SK-N-SH (cell line): ENCODE results near the gene OR13J1. TPM values are rescaled to one million over a fixed set of nuclear protein-coding genes. Genes with fewer than 3 reads are reported as not detected.

Experiments
- CTCF ChIA-PET: fragments of 300-600, 350-600 bp; formaldehyde crosslinking; extraction: SDS; loops from one replicate; lab custom pipeline; 2021; lab: Yijun Ruan, JAX
- POLR2A ChIA-PET: fragments of 350-600 bp; sonication (Branson Sonifier 250); formaldehyde crosslinking; extraction: SDS; loops from one replicate; lab custom pipeline; 2020; ENCODE audit warnings: antibody characterized with exemption, inconsistent platforms; lab: Yijun Ruan, JAX
- DNase-seq: peaks from one replicate; pipeline ENCODE4 v3.0.0; 2012
- H2AFZ ChIP-seq: fragments of 200-600 bp; sonication (generic); 2 replicates; pipeline ENCODE4 v1.8.1; 2016; ENCODE audit warnings: antibody characterized with exemption, mild to moderate bottlenecking, low read depth
- H3F3A ChIP-seq: fragments of 200-600 bp; sonication (generic); replicated peaks from 2 replicates; pipeline ENCODE3; 2016; ENCODE audit warnings: antibody characterized with exemption, mild to moderate bottlenecking; ENCODE audit not compliant: insufficient read depth
- H3K27ac ChIP-seq, 2 experiments: fragments of 200-500 bp in 1 of 2; fragments of 200-600 bp in 1 of 2; sonication (Bioruptor generic) in 1 of 2; sonication (generic), shearing (Covaris generic) in 1 of 2; 2 replicates each; pipeline versions ENCODE4 v1.5.1 to v1.6.1; 2014 to 2016; ENCODE audit warnings: low read depth in 2 of 2, inconsistent platforms in 1 of 2, low read length in 1 of 2, mild to moderate bottlenecking in 1 of 2, mixed read lengths in 1 of 2
- H3K27me3 ChIP-seq: fragments of 200-600 bp; sonication (generic), shearing (Covaris generic); 2 replicates; pipeline ENCODE4 v1.6.1; 2016; ENCODE audit warnings: mixed run types; ENCODE audit not compliant: insufficient read depth
- H3K36me3 ChIP-seq, 2 experiments: fragments of 200-500 bp in 1 of 2; fragments of 200-600 bp in 1 of 2; sonication (Bioruptor generic) in 1 of 2; sonication (generic) in 1 of 2; replicated peaks in 1 of 2; 2 replicates each; pipeline versions ENCODE3 to v1.5.1; 2014 to 2016; ENCODE audit warnings: low read length in 1 of 2, mild to moderate bottlenecking in 1 of 2; ENCODE audit not compliant: insufficient read depth in 2 of 2, control insufficient read depth in 1 of 2
- H3K4me1 ChIP-seq, 2 experiments: fragments of 200-500 bp in 1 of 2; fragments of 200-600 bp in 1 of 2; sonication (Bioruptor generic) in 1 of 2; sonication (generic), shearing (Covaris generic) in 1 of 2; 2 replicates each; pipeline versions ENCODE4 v1.5.1 to v1.6.1; 2014 to 2016; ENCODE audit warnings: low read depth in 1 of 2, low read length in 1 of 2, mixed run types in 1 of 2; ENCODE audit not compliant: insufficient read depth in 2 of 2, control insufficient read depth in 1 of 2
- H3K4me2 ChIP-seq: fragments of 200-600 bp; sonication (generic), shearing (Covaris generic); 2 replicates; pipeline ENCODE4 v1.6.1; 2017; ENCODE audit warnings: mixed run types
- H3K4me3 ChIP-seq, 2 experiments: fragments of 200-500 bp in 1 of 2; fragments of 200-600 bp in 1 of 2; sonication (Bioruptor generic) in 1 of 2; sonication (generic), shearing (Covaris generic) in 1 of 2; 2 replicates each; pipeline versions ENCODE4 v1.5.1 to v1.8.1; 2014 to 2016; ENCODE audit warnings: low read depth in 2 of 2, inconsistent platforms in 1 of 2, low read length in 1 of 2, mild to moderate bottlenecking in 1 of 2, mixed read lengths in 1 of 2, moderate library complexity in 1 of 2
- H3K79me2 ChIP-seq: fragments of 200-600 bp; sonication (generic); 2 replicates; pipeline ENCODE4 v1.8.1; 2017; ENCODE audit warnings: mild to moderate bottlenecking; ENCODE audit not compliant: insufficient read depth
- H3K9ac ChIP-seq: fragments of 200-600 bp; sonication (generic); 2 replicates; pipeline ENCODE4 v1.6.1; 2017; ENCODE audit warnings: mixed run types
- H3K9me2 ChIP-seq: fragments of 200-600 bp; sonication (generic); 2 replicates; pipeline ENCODE4 v1.6.1; 2017; ENCODE audit warnings: mixed run types
- H3K9me3 ChIP-seq: fragments of 200-600 bp; sonication (generic); 2 replicates; pipeline ENCODE4 v1.6.1; 2017; ENCODE audit warnings: mixed run types, mild to moderate bottlenecking, moderate library complexity
- H4K20me1 ChIP-seq: fragments of 200-600 bp; sonication (generic); 2 replicates; pipeline ENCODE4 v1.6.1; 2017; ENCODE audit warnings: mild to moderate bottlenecking, mixed run types; ENCODE audit not compliant: insufficient read depth
- CHD2 ChIP-seq: fragments of 150-350 bp; IDR thresholded peaks from 2 replicates; pipeline ENCODE4 v1.6.1; 2018; ENCODE audit warnings: low read length; ENCODE audit not compliant: partially characterized antibody
- CTCF ChIP-seq: fragments of 200-600 bp; sonication (generic); IDR thresholded peaks from 2 replicates; pipeline ENCODE4 v1.6.1; 2017; ENCODE audit warnings: antibody characterized with exemption, mild to moderate bottlenecking, moderate library complexity
- ELF1 ChIP-seq: IDR thresholded peaks from 2 replicates; pipeline ENCODE4 v1.4.0; 2012
- EP300 ChIP-seq, 2 experiments: IDR thresholded peaks; 2 replicates each; pipeline versions ENCODE4 v1.4.0 to v1.6.1; 2012; ENCODE audit warnings: borderline replicate concordance in 1 of 2, low read depth in 1 of 2, low read length in 1 of 2
- FOSL2 ChIP-seq: IDR thresholded peaks from 2 replicates; pipeline ENCODE4 v1.4.0; 2012; ENCODE audit warnings: low read depth, mild to moderate bottlenecking, moderate library complexity, borderline replicate concordance
- FOXJ3 ChIP-seq: sonication (generic); formaldehyde crosslinking; IDR thresholded peaks from 2 replicates; pipeline ENCODE4 v1.5.1; 2020; ENCODE audit warnings: mild to moderate bottlenecking, missing genetic modification reagents
- GATA2 ChIP-seq: sonication (generic); formaldehyde crosslinking; IDR thresholded peaks from 2 replicates; pipeline ENCODE4 v1.5.0; 2020; ENCODE audit warnings: mild to moderate bottlenecking, missing genetic modification reagents
- JUND ChIP-seq: IDR thresholded peaks from 2 replicates; pipeline ENCODE4 v1.4.0; 2012
- MAX ChIP-seq: IDR thresholded peaks from 2 replicates; pipeline ENCODE4 v1.4.0; 2012; ENCODE audit warnings: low read depth
- NFIC ChIP-seq: IDR thresholded peaks from 2 replicates; pipeline ENCODE4 v1.4.0; 2012; ENCODE audit warnings: borderline replicate concordance
- NRF1 ChIP-seq: IDR thresholded peaks from 2 replicates; pipeline ENCODE4 v1.6.1; 2012; ENCODE audit warnings: low read depth, mild to moderate bottlenecking, low read length
- POLR2AphosphoS5 ChIP-seq: IDR thresholded peaks from 2 replicates; pipeline ENCODE4 v1.6.1; 2012; ENCODE audit warnings: low read depth, low read length
- RCOR1 ChIP-seq: fragments of 150-350 bp; IDR thresholded peaks from 2 replicates; pipeline ENCODE4 v1.6.1; 2017; ENCODE audit warnings: antibody characterized with exemption, low read length
- REST ChIP-seq: IDR thresholded peaks from 2 replicates; pipeline ENCODE4 v1.6.1; 2012; ENCODE audit warnings: mild to moderate bottlenecking, low read depth, low read length, moderate library complexity
- TCF12 ChIP-seq: IDR thresholded peaks from 2 replicates; pipeline ENCODE4 v1.4.0; 2012
- TEAD4 ChIP-seq: IDR thresholded peaks from 2 replicates; pipeline ENCODE4 v1.4.0; 2012; ENCODE audit warnings: mild to moderate bottlenecking, borderline replicate concordance; ENCODE audit not compliant: insufficient read depth
- USF1 ChIP-seq: IDR thresholded peaks from 2 replicates; pipeline ENCODE4 v1.4.0; 2012; ENCODE audit warnings: low read depth, borderline replicate concordance
- USF2 ChIP-seq: fragments of 150-350 bp; IDR thresholded peaks from 2 replicates; pipeline ENCODE4 v1.6.1; 2017; ENCODE audit warnings: antibody characterized with exemption, low read length, low read depth, borderline replicate concordance
- YY1 ChIP-seq: IDR thresholded peaks from 2 replicates; pipeline ENCODE4 v1.4.0; 2012; ENCODE audit warnings: low read depth, mild to moderate bottlenecking
- WGBS: methylation state at CpG from one replicate; pipeline ENCODE4 v1.1.6; 2017; ENCODE audit warnings: low lambda C conversion rate; 5-methylcytosine and 5-hydroxymethylcytosine counted together
- polyA plus RNA-seq, 3 experiments: library from polyadenylated mRNA; depleted of rRNA; stranded (reverse); fragments of >200 nt; gene quantifications; 2 replicates each; pipeline ENCODE4 v1.2.3, GENCODE V29; 2012
- TF ChIP-seq, protein P1 (sequence below): fragments of 150-350 bp; IDR thresholded peaks from 2 replicates; pipeline ENCODE4 v1.6.1; 2016; ENCODE audit warnings: mild to moderate bottlenecking, low read depth, low read length

Gene OR13J1
- polyA plus RNA-seq, 1 of the 3 experiments (the other 2 are of a cell fraction): not detected

GRCh38 chr9:35856206-35856605, 14.0 kb downstream of the OR13J1 start:
- Histone ChIP-seq H3K79me2 (no peaks in the 10 kb centered on the region), H3K4me3 (no peak overlapping the region), H3K27ac (no peak overlapping the region), H3K9me2 (no peaks in the 10 kb centered on the region), H3K27me3 (no peaks in the 10 kb centered on the region), H2AFZ (no peak overlapping the region), H3K9ac (no peak overlapping the region), H3K4me2 (no peak overlapping the region), H3F3A (no peaks in the 10 kb centered on the region), H3K9me3 (no peaks in the 10 kb centered on the region), H3K4me1 (peaks cover 0 to 9% of the 10 kb centered on the region in 2 experiments; a peak in 1 of 4 replicates), H3K36me3 (no peaks in the 10 kb centered on the region), H4K20me1 (no peaks in the 10 kb centered on the region)
- ChIA-PET CTCF (interaction anchor here (2.5 to 3.6 kb wide), 2 partner anchors 26 to 67 kb away, joined by 10 to 17 read pairs; no protein-coding TSS in a partner anchor), POLR2A (no interaction called here)
- WGBS: 55% methylated on average over 3 of the region's 3 CpGs
- DNase-seq: no peak
- TF ChIP-seq POLR2AphosphoS5: no peak
- TF ChIP-seq MAX: no peak
- no peak for TF ChIP-seq USF1
- TF ChIP-seq REST: no peak
- no peak for TF ChIP-seq USF2
- TF ChIP-seq NFIC: no peak
- TF ChIP-seq ELF1: no peak
- TF ChIP-seq JUND: no peak
- TF ChIP-seq NRF1: no peak
- TF ChIP-seq TCF12: no peak
- TF ChIP-seq GATA2: no peak
- TF ChIP-seq CHD2: no peak
- no peak for TF ChIP-seq EP300 (IDR thresholded peaks at IDR 0.05; ENCODE audit: borderline replicate concordance in 1 of 2, low read depth in 1 of 2, low read length in 1 of 2)
- TF ChIP-seq CTCF: no peak
- no peak for TF ChIP-seq RCOR1
- no peak for TF ChIP-seq YY1
- TF ChIP-seq, protein P1, sequence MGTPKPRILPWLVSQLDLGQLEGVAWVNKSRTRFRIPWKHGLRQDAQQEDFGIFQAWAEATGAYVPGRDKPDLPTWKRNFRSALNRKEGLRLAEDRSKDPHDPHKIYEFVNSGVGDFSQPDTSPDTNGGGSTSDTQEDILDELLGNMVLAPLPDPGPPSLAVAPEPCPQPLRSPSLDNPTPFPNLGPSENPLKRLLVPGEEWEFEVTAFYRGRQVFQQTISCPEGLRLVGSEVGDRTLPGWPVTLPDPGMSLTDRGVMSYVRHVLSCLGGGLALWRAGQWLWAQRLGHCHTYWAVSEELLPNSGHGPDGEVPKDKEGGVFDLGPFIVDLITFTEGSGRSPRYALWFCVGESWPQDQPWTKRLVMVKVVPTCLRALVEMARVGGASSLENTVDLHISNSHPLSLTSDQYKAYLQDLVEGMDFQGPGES: no peak
- no peak for TF ChIP-seq FOXJ3
- TF ChIP-seq FOSL2: no peak
- no peak for TF ChIP-seq TEAD4
